ENCODE measurements around the gene EFCAB7.

Gene EFCAB7

GRCh38 chr1:63557365-63557987, 34.2 kb downstream of the EFCAB7 start:
- H3F3A ChIP-seq (ENCODE audit: insufficient read depth), result 0 out of 2 replicates have a peak, but pooled peaks cover 3% of the 10 kb centered on the region
- H3K9me3 ChIP-seq (ENCODE audit: insufficient read depth, low read length), result no peaks in the 10 kb centered on the region
- H3K79me2 ChIP-seq (ENCODE audit: insufficient read depth, low read length), result no peaks in the 10 kb centered on the region
- H3K9me2 ChIP-seq (replicated peaks; ENCODE audit: insufficient read depth, low read length), result no peaks in the 10 kb centered on the region
- no peak overlapping the region for H3K4me3 ChIP-seq (ENCODE audit: insufficient read depth, low read length, poor library complexity, severe bottlenecking)
- no peaks in the 10 kb centered on the region for H3K36me3 ChIP-seq (ENCODE audit: low read length)
- H3K27me3 ChIP-seq (ENCODE audit: low read length), result no peaks in the 10 kb centered on the region
- H3K9ac ChIP-seq (ENCODE audit: low read length), result no peak overlapping the region
- no peak overlapping the region for H3K27ac ChIP-seq (ENCODE audit: low read depth, low read length)
- TF ChIP-seq EZH2phosphoT487 (conservative IDR thresholded peaks at IDR 0.05; ENCODE audit: low read length), result no peak
- TF ChIP-seq, protein P1, sequence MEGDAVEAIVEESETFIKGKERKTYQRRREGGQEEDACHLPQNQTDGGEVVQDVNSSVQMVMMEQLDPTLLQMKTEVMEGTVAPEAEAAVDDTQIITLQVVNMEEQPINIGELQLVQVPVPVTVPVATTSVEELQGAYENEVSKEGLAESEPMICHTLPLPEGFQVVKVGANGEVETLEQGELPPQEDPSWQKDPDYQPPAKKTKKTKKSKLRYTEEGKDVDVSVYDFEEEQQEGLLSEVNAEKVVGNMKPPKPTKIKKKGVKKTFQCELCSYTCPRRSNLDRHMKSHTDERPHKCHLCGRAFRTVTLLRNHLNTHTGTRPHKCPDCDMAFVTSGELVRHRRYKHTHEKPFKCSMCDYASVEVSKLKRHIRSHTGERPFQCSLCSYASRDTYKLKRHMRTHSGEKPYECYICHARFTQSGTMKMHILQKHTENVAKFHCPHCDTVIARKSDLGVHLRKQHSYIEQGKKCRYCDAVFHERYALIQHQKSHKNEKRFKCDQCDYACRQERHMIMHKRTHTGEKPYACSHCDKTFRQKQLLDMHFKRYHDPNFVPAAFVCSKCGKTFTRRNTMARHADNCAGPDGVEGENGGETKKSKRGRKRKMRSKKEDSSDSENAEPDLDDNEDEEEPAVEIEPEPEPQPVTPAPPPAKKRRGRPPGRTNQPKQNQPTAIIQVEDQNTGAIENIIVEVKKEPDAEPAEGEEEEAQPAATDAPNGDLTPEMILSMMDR (IDR thresholded peaks at IDR 0.05; ENCODE audit: insufficient read depth, low read length, poor library complexity, severe bottlenecking), result peak; percentile 79
- H2AFZ ChIP-seq (ENCODE audit: low read depth, low read length, severe bottlenecking), result peak overlapping the region; percentile 98
- H4K20me1 ChIP-seq (ENCODE audit: low read depth, low read length), result no peaks in the 10 kb centered on the region
- H3K4me2 ChIP-seq (ENCODE audit: low read depth, low read length, poor library complexity, severe bottlenecking), result peak overlapping the region; percentile 28

DNA sequence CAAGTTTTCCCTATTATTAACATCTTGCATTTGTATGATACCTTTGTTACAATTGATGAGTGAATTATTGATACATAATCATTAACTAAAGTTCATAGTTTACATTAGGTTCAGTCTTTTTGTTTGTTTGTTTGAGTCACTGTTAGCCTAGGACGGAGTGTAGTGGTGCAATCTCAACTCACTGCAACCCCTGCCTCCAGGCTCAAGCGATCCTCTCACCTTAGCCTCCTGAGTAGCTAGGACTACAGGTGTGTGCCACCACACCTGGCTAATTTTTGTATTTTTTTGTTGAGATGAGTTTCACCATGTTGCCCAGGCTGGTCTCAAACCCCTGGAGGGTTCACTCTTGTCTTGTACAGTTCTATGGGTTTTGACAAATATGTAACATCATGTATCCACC, 36.0 kb downstream of the EFCAB7 start:
- TF ChIP-seq, protein P1 (IDR thresholded peaks at IDR 0.05; ENCODE audit: insufficient read depth, low read length, poor library complexity, severe bottlenecking), result no peak
- TF ChIP-seq EZH2phosphoT487 (conservative IDR thresholded peaks at IDR 0.05; ENCODE audit: low read length), result no peak
- no peak overlapping the region for H3K4me3 ChIP-seq (ENCODE audit: insufficient read depth, low read length, poor library complexity, severe bottlenecking)
- H4K20me1 ChIP-seq (ENCODE audit: low read depth, low read length), result no peaks in the 10 kb centered on the region
- H3K27me3 ChIP-seq (ENCODE audit: low read length), result no peaks in the 10 kb centered on the region
- no peak overlapping the region for H2AFZ ChIP-seq (ENCODE audit: low read depth, low read length, severe bottlenecking)
- 0 out of 2 replicates have a peak, but pooled peaks cover 4% of the 10 kb centered on the region for H3K36me3 ChIP-seq (ENCODE audit: low read length)
- H3K27ac ChIP-seq (ENCODE audit: low read depth, low read length), result no peak overlapping the region
- 0 out of 2 replicates have a peak, but pooled peaks cover 3% of the 10 kb centered on the region for H3F3A ChIP-seq (ENCODE audit: insufficient read depth)
- no peak overlapping the region for H3K9ac ChIP-seq (ENCODE audit: low read length)
- H3K9me2 ChIP-seq (replicated peaks; ENCODE audit: insufficient read depth, low read length), result no peaks in the 10 kb centered on the region
- no peaks in the 10 kb centered on the region for H3K9me3 ChIP-seq (ENCODE audit: insufficient read depth, low read length)
- H3K79me2 ChIP-seq (ENCODE audit: insufficient read depth, low read length), result no peaks in the 10 kb centered on the region
- no peak overlapping the region for H3K4me2 ChIP-seq (ENCODE audit: low read depth, low read length, poor library complexity, severe bottlenecking)

- Histone ChIP-seq H3K9me2 (replicated peaks; ENCODE audit: insufficient read depth, low read length) (no peaks in the 10 kb centered on the region), H3K9ac (ENCODE audit: low read length) (no peak overlapping the region), H3K4me3 (ENCODE audit: insufficient read depth, low read length, poor library complexity, severe bottlenecking) (no peak overlapping the region), H3K27ac (ENCODE audit: low read depth, low read length) (no peak overlapping the region), H3K4me2 (ENCODE audit: low read depth, low read length, poor library complexity, severe bottlenecking) (peak overlapping the region; percentile 13), H3K9me3 (ENCODE audit: insufficient read depth, low read length) (no peaks in the 10 kb centered on the region), H3K36me3 (ENCODE audit: low read length) (0 out of 2 replicates have a peak, but pooled peaks cover 4% of the 10 kb centered on the region), H4K20me1 (ENCODE audit: low read depth, low read length) (no peaks in the 10 kb centered on the region), H3K79me2 (ENCODE audit: insufficient read depth, low read length) (no peaks in the 10 kb centered on the region), H3F3A (ENCODE audit: insufficient read depth) (no peaks in the 10 kb centered on the region), H2AFZ (ENCODE audit: low read depth, low read length, severe bottlenecking) (no peak overlapping the region), H3K27me3 (ENCODE audit: low read length) (no peaks in the 10 kb centered on the region)
- TF ChIP-seq, protein P1 (IDR thresholded peaks at IDR 0.05; ENCODE audit: insufficient read depth, low read length, poor library complexity, severe bottlenecking), result no peak
- no peak for TF ChIP-seq EZH2phosphoT487 (conservative IDR thresholded peaks at IDR 0.05; ENCODE audit: low read length)
Observed at GRCh38 chr1:63563745-63564144, 40.4 kb downstream of the EFCAB7 start.
